Neural cell (in vitro differentiated cells): Measurements from ENCODE around the gene RPS6KA2.

Experiments
- EP300 ChIP-seq: fragments of 450-650 bp; conservative IDR thresholded peaks from 2 replicates; pipeline ENCODE4 v1.6.1; 2014; ENCODE audit warnings: antibody characterized with exemption, mild to moderate bottlenecking, moderate library complexity; ENCODE audit not compliant: poor library complexity, severe bottlenecking
- EZH2 ChIP-seq: fragments of 200-600, 300-800 bp; shearing (Covaris generic), sonication (generic); IDR thresholded peaks from 2 replicates; pipeline ENCODE4 v1.6.1; 2014; ENCODE audit warnings: antibody characterized with exemption, low read length, borderline replicate concordance, mild to moderate bottlenecking; ENCODE audit not compliant: insufficient read depth, poor library complexity, severe bottlenecking
- MXI1 ChIP-seq: fragments of 450-650 bp; conservative IDR thresholded peaks from 2 replicates; pipeline ENCODE4 v1.6.1; 2014; ENCODE audit warnings: antibody characterized with exemption, mild to moderate bottlenecking; ENCODE audit not compliant: poor library complexity, severe bottlenecking
- POLR2AphosphoS5 ChIP-seq: IDR thresholded peaks from 2 replicates; pipeline ENCODE4 v1.6.1; 2012
- RAD21 ChIP-seq: fragments of 450-650 bp; conservative IDR thresholded peaks from 2 replicates; pipeline ENCODE4 v1.6.1; 2014; ENCODE audit warnings: antibody characterized with exemption, mild to moderate bottlenecking, moderate library complexity
- SMC3 ChIP-seq: fragments of 450-650 bp; conservative IDR thresholded peaks from 2 replicates; pipeline ENCODE4 v1.6.1; 2014; ENCODE audit warnings: antibody characterized with exemption, mild to moderate bottlenecking, moderate library complexity; ENCODE audit not compliant: poor library complexity
- TAF1 ChIP-seq: IDR thresholded peaks from 2 replicates; pipeline ENCODE4 v1.6.1; 2012; ENCODE audit warnings: low read depth
- TF ChIP-seq, protein P1 (sequence below): fragments of 450-650 bp; IDR thresholded peaks from 2 replicates; pipeline ENCODE4 v1.5.1; 2014; ENCODE audit warnings: antibody characterized with exemption, mild to moderate bottlenecking, moderate library complexity; ENCODE audit not compliant: poor library complexity, severe bottlenecking

DNA sequence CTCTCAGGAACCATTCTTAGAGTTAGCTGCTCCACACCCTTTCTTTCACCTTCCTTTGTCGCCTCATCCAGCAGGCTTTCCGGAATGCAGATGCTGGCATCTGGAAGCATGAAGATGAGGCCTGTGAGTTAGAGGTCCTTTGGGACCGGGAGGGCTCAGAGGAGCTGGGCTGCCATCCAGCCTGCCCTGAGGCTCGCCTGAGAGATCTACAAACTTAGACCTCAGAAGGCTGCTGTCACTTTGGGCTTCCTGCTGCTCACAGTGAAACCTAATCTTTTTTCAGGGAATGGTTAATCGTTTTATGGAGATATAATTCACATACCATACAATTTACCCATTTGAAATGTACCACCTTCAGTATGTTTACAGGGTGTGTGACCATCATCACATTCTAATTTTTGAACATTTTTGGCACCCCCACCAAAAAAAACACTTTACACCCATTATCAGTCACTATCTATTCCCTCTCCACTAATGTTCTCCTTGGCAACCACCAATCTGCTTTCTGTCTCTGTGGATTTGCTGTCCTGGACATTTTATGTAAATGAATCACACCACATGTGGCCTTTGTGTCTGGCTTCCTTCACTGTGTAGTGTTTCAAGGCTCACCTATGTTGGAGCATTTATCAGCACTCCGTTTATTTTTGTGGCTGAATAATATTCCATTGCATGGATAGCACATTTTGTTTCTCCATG lies 224.3 kb downstream of the RPS6KA2 start:
- no peak for TF ChIP-seq EP300
- TF ChIP-seq RAD21, result no peak
- TF ChIP-seq, protein P1, sequence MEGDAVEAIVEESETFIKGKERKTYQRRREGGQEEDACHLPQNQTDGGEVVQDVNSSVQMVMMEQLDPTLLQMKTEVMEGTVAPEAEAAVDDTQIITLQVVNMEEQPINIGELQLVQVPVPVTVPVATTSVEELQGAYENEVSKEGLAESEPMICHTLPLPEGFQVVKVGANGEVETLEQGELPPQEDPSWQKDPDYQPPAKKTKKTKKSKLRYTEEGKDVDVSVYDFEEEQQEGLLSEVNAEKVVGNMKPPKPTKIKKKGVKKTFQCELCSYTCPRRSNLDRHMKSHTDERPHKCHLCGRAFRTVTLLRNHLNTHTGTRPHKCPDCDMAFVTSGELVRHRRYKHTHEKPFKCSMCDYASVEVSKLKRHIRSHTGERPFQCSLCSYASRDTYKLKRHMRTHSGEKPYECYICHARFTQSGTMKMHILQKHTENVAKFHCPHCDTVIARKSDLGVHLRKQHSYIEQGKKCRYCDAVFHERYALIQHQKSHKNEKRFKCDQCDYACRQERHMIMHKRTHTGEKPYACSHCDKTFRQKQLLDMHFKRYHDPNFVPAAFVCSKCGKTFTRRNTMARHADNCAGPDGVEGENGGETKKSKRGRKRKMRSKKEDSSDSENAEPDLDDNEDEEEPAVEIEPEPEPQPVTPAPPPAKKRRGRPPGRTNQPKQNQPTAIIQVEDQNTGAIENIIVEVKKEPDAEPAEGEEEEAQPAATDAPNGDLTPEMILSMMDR, result no peak
- no peak for TF ChIP-seq MXI1
- no peak for TF ChIP-seq EZH2
- no peak for TF ChIP-seq SMC3
- TF ChIP-seq POLR2AphosphoS5, result no peak
- no peak for TF ChIP-seq TAF1
